Lung (tissue), 16 donors: ENCODE results near the gene SLF1. TPM values are rescaled to one million over a fixed set of nuclear protein-coding genes. Genes with fewer than 3 reads are reported as not detected.
"Not testable (repeated sequence)": the region's sequence is repeated elsewhere in the genome, so short reads cannot be mapped to it uniquely, and the experiment has no call there.

Source experiments
- ATAC-seq: fragments of 200-7000 bp; cut with Tn5 transposase; one replicate; pipeline ENCODE4 v1.9.1; 2020; ENCODE audit warnings: moderate number of reproducible peaks; ENCODE audit not compliant: insufficient read depth, low FRiP score
- DNase-seq, 3 donors: peaks; one replicate each; pipeline ENCODE4 v3.0.0-alpha.2; 2013 to 2017
- H3K27ac ChIP-seq, 2 donors: one replicate each; pipeline ENCODE4 v1.5.1; 2013; ENCODE audit warnings: mild to moderate bottlenecking in 2 of 2, moderate library complexity in 2 of 2, control low read depth in 1 of 2, inconsistent platforms in 1 of 2, low read depth in 1 of 2, low read length in 1 of 2
- H3K27me3 ChIP-seq, 3 donors: one replicate each; pipeline ENCODE4 v1.5.1; 2013; ENCODE audit warnings: low read length in 2 of 3; ENCODE audit not compliant: control insufficient read depth in 3 of 3, insufficient read depth in 3 of 3
- H3K36me3 ChIP-seq, 4 donors: one replicate each; pipeline ENCODE4 v1.5.1; 2013; ENCODE audit warnings: low read length in 4 of 4, mild to moderate bottlenecking in 1 of 4, moderate library complexity in 1 of 4; ENCODE audit not compliant: control insufficient read depth in 4 of 4, insufficient read depth in 4 of 4
- H3K4me1 ChIP-seq, 5 donors: one replicate each; pipeline ENCODE4 v1.5.1; 2013; ENCODE audit warnings: low read length in 5 of 5, mild to moderate bottlenecking in 2 of 5, moderate library complexity in 1 of 5; ENCODE audit not compliant: control insufficient read depth in 5 of 5, insufficient read depth in 5 of 5
- H3K4me3 ChIP-seq: one replicate; pipeline ENCODE4 v1.5.1; 2013; ENCODE audit warnings: mild to moderate bottlenecking, control low read depth, moderate library complexity
- H3K9ac ChIP-seq, 2 donors: one replicate each; pipeline ENCODE4 v1.5.1; 2013; ENCODE audit warnings: low read length in 2 of 2, control low read depth in 1 of 2; ENCODE audit not compliant: insufficient read depth in 1 of 2
- H3K9me3 ChIP-seq, 4 donors: one replicate each; pipeline ENCODE4 v1.5.1; 2013; ENCODE audit warnings: low read length in 3 of 4, mild to moderate bottlenecking in 1 of 4, moderate library complexity in 1 of 4; ENCODE audit not compliant: control insufficient read depth in 4 of 4, insufficient read depth in 3 of 4
- CTCF ChIP-seq: IDR thresholded peaks from 2 replicates; pipeline ENCODE4 v1.5.1; 2012; ENCODE audit warnings: mild to moderate bottlenecking; ENCODE audit errors: control extremely low read depth, extremely low read depth
- WGBS, 2 donors: extraction: QIAGEN DNeasy Blood & Tissue Kit; methylation state at CpG; one replicate each; pipeline ENCODE4 v1.1.7; 2013; 5-methylcytosine and 5-hydroxymethylcytosine counted together
- long read RNA-seq, 5 donors: transcript quantifications; one replicate each; lab custom pipeline, GENCODE V29; 2026
- polyA plus RNA-seq, 2 donors: library from polyadenylated mRNA; stranded (reverse); fragments of 200-250 nt; gene quantifications; one replicate each; pipeline ENCODE4 v1.2.1, GENCODE V29; 2013
- total RNA-seq, 2 donors: library from RNA; depleted of rRNA in 1 of 2; stranded (reverse); fragments of >200 nt in 1 of 2; gene quantifications; one replicate each; pipeline ENCODE4 v1.2.1, GENCODE V29; 2014 to 2021
- donor health status: control.
- donor health status: control.
- donor health status: Bipolar disorder and iron deficiency.
- donor health status: healthy.
- donor health status: DM: yes; HTN: yes; CAD: no.

SLF1 gene
- total RNA-seq = 10 to 100 TPM in 1 of 2 donors, 1 to 10 TPM in 1; 5.3 to 29.5 TPM
- 1 to 10 TPM; 2.1 to 4.8 TPM for polyA plus RNA-seq
- long read RNA-seq, donor 1, partial matches to known transcripts = 0 of 2 reads
- long read RNA-seq, donor 1, other reads (novel, unspliced or antisense) = 0 of 2 reads
- long read RNA-seq, donor 2 = 0 reads
- long read RNA-seq, donor 3 = 0 reads
- long read RNA-seq, donor 4 = 0 reads
- long read RNA-seq, donor 5 = 0 reads

GRCh38 chr5:94618493-94619328, at the start of gene SLF1, which contains the start of gene KIAA0825:
Gene SLF1, plus strand, starts transcription at chr5:94618669. Its CDS starts 10,142 bp downstream, at chr5:94628811.
Gene KIAA0825, minus strand, starts transcription at chr5:94618604. Its CDS starts 81,478 bp downstream, at chr5:94537126.
- no peak for TF ChIP-seq CTCF
- H3K36me3 ChIP-seq = no peaks in the 10 kb centered on the region
- ATAC-seq = peak; percentile 96
- no peaks in the 10 kb centered on the region for H3K27me3 ChIP-seq
- peaks cover 0 to 39% (median 11%) of the 10 kb centered on the region in 5 donors for H3K4me1 ChIP-seq
- no peaks in the 10 kb centered on the region for H3K9me3 ChIP-seq
- H3K4me3 ChIP-seq = peak within 1 kb of the TSS; percentile 90
- peak within 1 kb of the TSS; percentile 89 to 90 for H3K27ac ChIP-seq
- H3K9ac ChIP-seq = peak within 1 kb of the TSS; percentile 56 to 89
- 0 to 1% methylated on average over 58 to 63 of the region's 63 CpGs for whole genome bisulfite sequencing, 2 donors
- DNase-seq = peak; percentile 92 to 95 (median 95)

GRCh38 chr5:94571415-94571814, 47.1 kb upstream of the SLF1 start:
- ATAC-seq (no peak), DNase-seq (no peak)

GRCh38 chr5:94573349-94573748, 45.1 kb upstream of the SLF1 start:
- H3K9me3 ChIP-seq, H3K36me3 ChIP-seq, H3K27me3 ChIP-seq, DNase-seq, H3K4me3 ChIP-seq, H3K9ac ChIP-seq, H3K27ac ChIP-seq, H3K4me1 ChIP-seq, ATAC-seq: not testable (repeated sequence)
- WGBS, 2 donors = 92 to 93% methylated on average over 1 of the region's 1 CpG

More at GRCh38 chr5:94571415-94571814, 47.1 kb upstream of the SLF1 start:
- Histone ChIP-seq H3K9me3 (no peaks in the 10 kb centered on the region), H3K27ac (no peak overlapping the region), H3K4me3 (no peak overlapping the region), H3K9ac (no peak overlapping the region), H3K36me3 (no peaks in the 10 kb centered on the region), H3K27me3 (no peaks in the 10 kb centered on the region), H3K4me1 (no peaks in the 10 kb centered on the region)
- no peak for TF ChIP-seq CTCF

GRCh38 chr5:94575196-94575595, 43.3 kb upstream of the SLF1 start:
- no peak for ATAC-seq
- WGBS, 2 donors = 67 to 78% methylated on average over 4 of the region's 4 CpGs

More at GRCh38 chr5:94575196-94575595, 43.3 kb upstream of the SLF1 start:
- no peaks in the 10 kb centered on the region for H3K36me3 ChIP-seq
- H3K9ac ChIP-seq = no peak overlapping the region
- DNase-seq = no peak
- H3K27ac ChIP-seq = no peak overlapping the region
- no peak for TF ChIP-seq CTCF
- no peaks in the 10 kb centered on the region for H3K27me3 ChIP-seq
- H3K4me3 ChIP-seq = no peak overlapping the region
- H3K4me1 ChIP-seq = no peaks in the 10 kb centered on the region
- no peaks in the 10 kb centered on the region for H3K9me3 ChIP-seq
